Activated CD8-positive, alpha-beta memory T cell treated with anti-CD3 and anti-CD28 coated beads, Interleukin-2, amount 50 U/mL, for 4 hours (primary cell): Measurements from ENCODE around the gene C14orf132.
"Not testable (repeated sequence)": the region's sequence is repeated elsewhere in the genome, so short reads cannot be mapped to it uniquely, and the experiment has no call there.

Source experiments
- DNase-seq: peaks from one replicate; pipeline ENCODE4 v3.0.0-alpha.2; 2020

C14orf132 gene

GRCh38 chr14:96038920-96039632 is at the start of gene C14orf132:
TSS of gene C14orf132 (plus strand) at chr14:96039362. CDS start at chr14:96039501, 139 bp downstream.
- DNase-seq, result peak; percentile 48

- no peak for DNase-seq
Observed at GRCh38 chr14:95993768-95994592, 45.2 kb upstream of the C14orf132 start.

- DNase-seq, result no peak
Observed at GRCh38 chr14:95994593-95994928, 44.6 kb upstream of the C14orf132 start.

GRCh38 chr14:95998656-95999055 is 40.5 kb upstream of the C14orf132 start:
- no peak for DNase-seq

- DNase-seq, result no peak
Observed at GRCh38 chr14:96001866-96002497, 37.2 kb upstream of the C14orf132 start.

GRCh38 chr14:96002498-96002884 is 36.7 kb upstream of the C14orf132 start:
- no peak for DNase-seq

- no peak for DNase-seq
Observed at GRCh38 chr14:96011131-96011530, 28.0 kb upstream of the C14orf132 start.

DNA sequence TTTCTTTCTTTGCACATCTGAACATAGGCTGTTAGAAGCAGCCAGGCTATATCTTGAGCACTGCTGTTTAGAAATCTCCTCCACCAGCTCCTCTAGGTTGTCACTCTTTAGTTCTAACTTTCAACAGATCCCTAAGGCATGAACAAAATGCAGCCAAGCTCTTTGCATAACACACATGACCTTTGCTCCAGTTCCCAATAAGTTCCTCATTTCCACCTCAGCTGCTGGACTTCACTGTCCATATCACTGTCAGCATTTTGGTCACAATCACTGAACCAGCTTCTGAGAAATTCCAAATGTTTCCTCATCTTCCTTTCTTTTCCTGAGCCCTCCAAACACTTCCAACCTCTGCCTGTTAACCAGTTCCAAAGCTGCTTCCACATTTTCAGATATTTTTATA is 27.6 kb upstream of the C14orf132 start:
- no peak for DNase-seq

DNA sequence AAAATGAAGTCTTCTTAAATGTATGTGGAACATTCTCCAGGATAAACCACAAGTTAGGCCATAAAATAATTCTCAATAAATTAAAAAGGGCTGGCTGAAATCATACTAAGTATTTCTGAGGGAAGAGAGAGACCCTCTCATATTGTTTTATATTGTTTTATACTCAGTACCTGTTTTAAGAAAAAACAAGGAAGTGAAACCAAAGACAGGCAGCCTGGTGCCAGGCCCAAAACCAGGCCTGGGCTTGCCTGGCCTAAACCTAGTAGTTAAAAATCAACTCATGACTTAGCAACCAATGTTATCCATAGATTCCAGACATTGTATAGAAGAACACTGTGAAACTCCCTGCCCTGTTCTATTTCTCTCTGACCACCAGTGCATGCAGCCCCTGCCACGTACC is 26.4 kb upstream of the C14orf132 start:
- DNase-seq, result not testable (repeated sequence)

DNA sequence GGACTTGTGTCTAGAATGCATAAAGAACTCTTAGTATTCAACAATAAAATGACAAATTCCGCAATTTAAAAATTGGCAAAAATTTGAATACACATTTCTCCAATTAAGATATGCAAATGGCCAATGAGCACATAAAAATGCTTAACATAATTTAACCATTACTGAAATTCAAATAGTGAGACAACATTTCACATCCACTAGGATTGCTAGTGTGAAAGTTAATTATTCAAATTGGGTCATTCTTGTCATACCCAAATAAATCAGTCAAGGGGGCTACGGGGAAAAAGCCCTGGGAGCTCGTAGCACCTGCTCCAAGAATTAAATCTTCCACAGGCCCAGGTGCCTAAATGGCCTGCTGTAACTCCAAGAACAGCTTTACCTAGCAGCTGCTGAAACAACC is 25.0 kb upstream of the C14orf132 start:
- no peak for DNase-seq

DNA sequence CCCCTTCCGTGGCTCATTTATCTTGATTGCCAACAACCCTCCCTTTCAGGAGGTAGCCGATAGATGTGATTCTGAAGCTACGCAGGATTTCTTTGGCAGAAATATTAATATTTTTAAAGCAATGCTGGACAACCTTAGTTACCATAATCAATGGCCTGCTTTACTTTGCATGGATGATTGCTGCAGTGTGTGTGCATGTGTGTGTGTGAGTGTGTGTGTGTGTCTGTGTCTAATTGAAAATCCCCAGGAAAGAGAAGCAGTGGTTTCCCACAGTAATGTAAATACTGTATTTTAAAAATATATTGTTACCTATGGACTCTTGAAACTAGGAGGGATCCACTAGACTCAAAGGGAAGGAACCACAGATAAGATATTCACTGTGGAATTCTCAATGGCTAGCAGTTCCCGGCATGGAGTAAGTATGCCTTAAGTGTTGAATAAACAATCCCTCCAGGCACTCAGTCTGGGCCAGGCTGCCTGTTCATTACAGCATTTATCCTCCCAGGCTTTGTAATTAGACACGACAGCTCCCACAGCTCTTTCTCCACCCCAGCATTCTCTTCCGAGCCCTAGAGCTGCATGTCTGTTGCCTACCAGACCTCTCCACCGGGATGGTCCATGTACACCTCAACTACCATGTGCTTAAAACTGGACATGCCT is 22.5 kb upstream of the C14orf132 start:
- DNase-seq, result no peak

DNA sequence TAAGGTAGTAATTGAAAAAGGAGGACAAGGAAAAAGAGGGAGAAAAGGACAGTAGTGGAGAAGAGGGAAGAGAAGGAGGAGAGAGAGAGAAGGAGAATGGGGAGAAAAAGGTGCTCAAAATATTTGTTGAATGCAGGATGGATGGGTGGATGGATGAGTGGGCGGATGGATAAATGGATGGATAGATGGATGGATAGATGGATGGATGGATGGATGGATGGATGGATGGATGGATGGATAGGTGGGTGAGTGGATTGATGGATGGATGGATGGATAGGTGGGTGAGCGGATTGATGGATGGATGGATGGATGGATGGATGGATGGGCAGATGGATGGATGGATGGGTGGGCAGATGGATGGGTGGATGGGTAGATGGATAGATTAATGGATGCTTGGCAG is 21.3 kb upstream of the C14orf132 start:
- DNase-seq, result no peak

GRCh38 chr14:96027431-96028355 is 11.5 kb upstream of the C14orf132 start:
- no peak for DNase-seq

DNA sequence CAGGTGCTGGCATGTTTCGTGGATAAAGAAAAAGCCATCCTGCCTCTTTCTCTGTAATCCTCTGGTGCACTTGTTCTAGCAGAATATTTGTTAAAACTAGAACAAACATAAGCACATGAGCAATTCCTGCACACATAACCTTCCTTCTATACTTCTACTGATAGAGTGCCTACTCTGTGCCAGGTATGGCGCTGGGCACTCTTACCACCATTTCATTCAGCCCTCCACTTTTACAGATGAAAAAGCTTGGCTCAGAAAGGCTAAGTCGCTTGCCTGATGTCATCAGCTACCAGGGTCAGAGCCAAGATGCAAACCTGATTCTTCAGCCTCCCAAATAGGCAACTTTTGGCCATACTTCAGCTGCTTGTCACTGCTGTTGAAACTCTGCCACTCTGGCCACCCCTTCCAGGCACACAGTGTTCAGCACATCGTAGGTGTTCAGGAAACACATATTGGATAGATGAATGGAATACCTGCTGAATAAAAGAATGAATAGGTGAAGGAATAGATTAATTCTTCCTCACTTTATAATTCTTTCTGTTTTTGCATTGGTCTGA is 10.0 kb upstream of the C14orf132 start:
- no peak for DNase-seq

DNA sequence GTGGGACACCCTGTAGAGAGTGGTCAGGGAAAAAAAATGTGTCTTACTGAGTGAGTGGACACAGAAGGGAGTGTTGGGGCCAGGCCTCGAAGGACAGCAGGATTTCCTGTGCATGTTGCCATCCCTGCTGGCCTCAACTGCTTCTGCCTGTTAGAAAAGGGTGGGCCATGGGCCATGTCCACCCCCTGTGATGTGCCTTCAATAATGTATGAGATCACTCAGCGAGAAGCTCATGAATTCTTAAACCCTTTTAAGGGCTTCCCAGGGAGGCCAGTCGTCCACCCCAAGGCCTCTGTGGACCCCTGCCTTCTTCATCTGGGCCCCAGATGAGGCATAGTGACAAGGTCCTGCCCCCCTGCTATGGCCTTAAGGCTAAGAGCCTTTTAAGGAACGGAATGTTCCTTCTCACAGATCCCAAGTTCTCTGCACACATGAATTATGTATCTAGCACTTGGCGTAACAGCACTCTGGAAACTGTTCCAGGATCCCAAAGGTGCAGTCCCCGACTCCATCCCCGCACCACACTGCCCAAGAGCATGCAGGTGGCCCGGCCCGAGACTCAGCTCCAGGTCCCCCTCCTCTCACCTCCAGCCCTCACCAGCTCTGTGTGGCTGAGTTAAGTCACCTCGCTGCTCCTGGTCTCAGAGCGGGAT is 8.9 kb upstream of the C14orf132 start:
- no peak for DNase-seq

DNA sequence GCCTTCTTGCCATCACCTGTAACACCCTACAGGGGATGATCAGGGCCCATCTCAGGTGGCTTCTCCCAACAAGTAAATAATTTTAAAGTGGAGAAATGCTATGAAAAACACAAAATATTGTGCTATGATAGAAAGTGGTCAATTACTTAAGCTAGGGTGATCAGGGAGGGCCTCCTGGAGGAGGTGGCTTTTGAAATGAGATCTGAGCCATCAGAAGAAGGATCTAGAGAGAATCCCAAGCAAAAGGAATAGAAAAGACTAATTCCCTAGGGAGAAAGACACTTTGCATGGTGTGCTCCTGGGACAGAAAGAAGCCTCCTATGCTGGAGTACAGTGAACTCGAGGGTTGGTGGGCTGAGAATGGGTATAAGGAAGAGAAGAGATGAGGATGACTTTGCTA is 7.5 kb upstream of the C14orf132 start:
- DNase-seq, result no peak

GRCh38 chr14:96035456-96035855 is 3.7 kb upstream of the C14orf132 start:
- DNase-seq, result no peak

DNA sequence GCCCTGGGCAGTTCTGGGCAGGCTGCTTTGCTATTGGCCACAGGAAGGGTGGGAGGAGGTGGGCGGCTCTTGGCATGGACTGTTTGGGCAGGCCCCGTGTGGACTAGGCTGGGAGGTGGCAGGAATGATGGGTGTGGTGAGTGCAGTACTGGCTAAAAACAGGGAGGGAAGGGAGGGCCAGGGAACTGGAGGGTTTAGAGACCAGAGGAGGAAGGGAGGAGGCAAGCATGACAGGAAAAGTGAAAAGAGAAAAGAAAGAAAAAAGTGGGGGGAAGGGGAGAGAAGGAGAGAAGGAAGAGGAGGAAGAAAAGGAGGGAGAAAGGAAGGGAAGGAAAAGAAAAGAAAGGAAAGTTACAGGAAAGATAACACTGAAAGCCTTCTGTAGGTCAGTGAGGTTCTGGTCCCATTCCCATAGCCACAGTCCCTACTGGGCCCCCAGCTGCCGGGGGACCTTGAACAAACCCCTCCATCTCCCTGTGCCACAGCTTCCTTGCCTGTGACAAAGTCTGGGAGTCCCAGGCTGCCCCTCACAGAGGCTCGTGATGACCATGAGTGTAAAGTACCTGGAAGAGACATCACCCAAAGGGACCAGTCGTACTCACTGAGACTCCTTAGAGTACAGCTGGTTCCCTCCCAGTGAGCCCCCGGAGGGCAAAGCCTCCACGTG is 1.1 kb upstream of the C14orf132 start:
- no peak for DNase-seq

DNA sequence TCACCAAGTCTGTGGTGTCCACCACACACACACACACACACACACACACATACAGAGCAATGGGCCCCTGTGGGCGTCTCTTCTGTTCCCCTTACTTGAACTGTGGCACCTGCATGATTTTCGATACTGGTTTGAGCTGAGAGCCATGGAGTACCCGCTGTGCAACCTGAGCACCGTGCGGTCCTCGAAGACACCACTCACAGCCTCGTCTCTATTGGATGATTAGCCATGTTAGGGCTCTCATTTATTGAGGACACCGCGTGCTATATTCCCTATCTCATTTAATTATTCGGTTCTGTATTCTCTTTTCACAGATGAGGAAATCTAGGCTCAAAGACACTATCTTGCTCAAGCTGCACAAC is 623 bp upstream of the C14orf132 start:
- DNase-seq, result no peak

GRCh38 chr14:96039633-96040311 is 610 bp downstream of the C14orf132 start:
- peak; percentile 22 for DNase-seq
